Activated T-cell treated with anti-CD3 and anti-CD28 coated beads for 48 hours (primary cell): Measurements from ENCODE around the gene PLBD1.

Source experiments
- DNase-seq: peaks from one replicate; pipeline ENCODE4 v3.0.0-alpha.2; 2020; ENCODE audit warnings: low read depth

Gene PLBD1

DNA sequence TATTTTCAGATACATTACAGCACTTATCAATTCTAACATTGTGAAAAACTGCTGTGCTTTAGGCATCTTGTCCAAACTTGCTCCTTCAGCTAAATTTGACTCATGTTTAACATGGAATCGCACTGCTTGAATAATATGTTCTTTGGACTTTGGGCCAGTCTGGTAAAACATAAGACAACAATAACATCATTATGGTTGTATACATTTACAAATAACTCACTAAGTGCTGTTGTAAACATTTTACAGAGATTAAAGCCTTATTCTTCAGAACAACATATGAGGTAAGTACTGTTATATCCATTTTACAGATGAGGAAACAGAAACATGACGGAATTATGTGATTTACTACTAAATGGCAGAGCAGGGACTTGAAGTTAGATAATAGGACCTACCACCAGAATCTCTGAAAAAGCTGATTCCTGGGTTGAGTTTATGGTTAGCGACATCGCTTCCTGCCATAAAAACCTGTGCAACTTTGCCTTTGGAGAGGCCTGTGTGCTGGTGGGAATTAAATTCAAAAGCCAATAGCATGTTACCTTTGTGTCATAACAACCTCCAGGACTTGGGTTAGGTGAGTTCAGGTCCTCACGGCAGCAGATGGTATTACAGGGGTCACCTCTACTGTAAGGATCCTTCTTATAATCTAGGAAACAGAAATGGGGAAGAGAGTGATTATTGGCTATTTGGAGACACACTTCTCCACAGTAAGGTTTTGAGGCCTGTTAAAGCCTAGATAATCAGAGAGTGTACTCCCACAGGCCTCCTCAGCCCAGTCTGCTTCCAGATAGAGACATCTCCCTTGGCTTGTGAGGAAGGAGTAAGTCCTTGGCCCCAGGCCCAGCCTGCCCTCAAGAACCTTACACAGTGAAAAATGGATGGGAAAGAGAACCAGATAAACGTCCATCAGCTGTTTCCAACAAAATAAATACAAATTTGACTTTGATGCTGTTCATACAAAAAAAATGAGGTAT lies 61.8 kb downstream of the PLBD1 start:
- no peak for DNase-seq

DNA sequence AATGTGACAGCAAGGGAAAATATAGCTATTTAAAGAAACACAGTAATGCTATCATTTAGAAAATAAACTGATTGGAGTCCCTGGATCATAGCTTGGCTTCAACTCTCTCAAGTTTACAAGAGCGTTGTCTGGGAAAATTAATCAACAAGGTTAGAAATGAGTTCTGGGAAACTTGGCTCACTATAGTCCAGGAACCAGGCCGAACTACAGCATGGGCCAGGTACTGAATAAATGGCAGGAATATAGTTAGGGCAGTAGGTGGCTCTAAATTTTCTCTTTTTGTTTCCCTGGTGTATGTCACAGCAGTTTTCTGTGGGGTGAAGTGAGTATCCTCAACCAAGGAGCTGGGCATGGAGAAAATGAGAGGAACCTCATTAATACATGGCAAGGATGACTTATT lies 72.4 kb downstream of the PLBD1 start:
- no peak for DNase-seq

DNA sequence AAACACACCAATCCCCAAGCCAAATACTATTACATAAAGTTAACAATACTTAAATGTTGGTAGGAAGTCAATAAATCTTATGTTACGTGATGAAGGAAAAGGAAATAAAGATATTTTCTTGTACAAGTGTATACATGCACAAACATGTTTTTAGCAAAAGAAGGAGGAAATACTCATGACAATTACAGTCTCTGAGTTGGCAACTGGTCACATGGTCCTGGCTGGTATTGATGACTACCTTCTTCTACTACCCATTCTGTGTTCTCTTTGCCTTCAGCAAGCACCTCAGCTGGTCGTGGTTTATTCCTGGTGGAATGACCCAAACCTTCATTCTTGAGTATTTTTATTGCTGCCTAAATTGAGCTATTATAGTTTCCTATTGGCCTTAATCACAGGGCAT lies 84.8 kb downstream of the PLBD1 start:
- no peak for DNase-seq

GRCh38 chr12:14482361-14482760 lies 85.3 kb downstream of the PLBD1 start:
- no peak for DNase-seq

DNA sequence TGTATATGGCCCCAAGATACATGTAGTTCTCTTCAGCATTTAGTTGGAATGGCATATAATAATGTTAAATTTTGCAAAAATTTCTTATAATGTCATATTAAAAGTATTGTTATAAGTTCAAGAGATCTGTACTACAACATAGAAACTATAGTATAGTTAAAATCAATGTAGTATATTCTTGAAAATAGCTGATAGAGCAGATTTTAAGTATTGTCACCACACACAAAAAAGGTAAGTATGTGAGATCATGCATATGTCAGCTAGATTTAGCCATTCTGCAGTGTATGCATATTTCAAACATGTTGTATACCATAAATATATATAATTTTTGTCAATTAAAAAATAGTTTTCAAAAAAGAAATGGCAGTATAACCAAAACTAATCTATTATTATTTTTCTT lies 86.5 kb downstream of the PLBD1 start:
- no peak for DNase-seq

DNA sequence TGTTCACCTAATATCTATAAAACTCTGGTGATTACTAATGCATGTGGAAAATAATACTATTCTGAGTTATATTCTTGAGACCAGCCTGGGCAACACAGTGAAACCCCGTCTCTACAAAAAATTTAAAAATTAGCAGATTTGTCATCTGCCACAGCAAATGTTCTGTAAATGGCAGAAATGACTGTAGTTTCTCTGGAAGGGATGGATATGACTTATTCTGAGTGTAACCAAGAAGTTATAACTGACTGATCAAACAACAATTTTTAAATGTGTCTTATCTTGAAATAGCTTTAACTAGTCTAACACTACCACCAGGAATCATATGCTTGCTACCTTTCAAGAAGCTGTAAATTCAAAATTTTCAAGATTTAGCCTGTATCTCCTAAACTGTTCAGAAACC lies 88.7 kb downstream of the PLBD1 start:
- DNase-seq: no peak

DNA sequence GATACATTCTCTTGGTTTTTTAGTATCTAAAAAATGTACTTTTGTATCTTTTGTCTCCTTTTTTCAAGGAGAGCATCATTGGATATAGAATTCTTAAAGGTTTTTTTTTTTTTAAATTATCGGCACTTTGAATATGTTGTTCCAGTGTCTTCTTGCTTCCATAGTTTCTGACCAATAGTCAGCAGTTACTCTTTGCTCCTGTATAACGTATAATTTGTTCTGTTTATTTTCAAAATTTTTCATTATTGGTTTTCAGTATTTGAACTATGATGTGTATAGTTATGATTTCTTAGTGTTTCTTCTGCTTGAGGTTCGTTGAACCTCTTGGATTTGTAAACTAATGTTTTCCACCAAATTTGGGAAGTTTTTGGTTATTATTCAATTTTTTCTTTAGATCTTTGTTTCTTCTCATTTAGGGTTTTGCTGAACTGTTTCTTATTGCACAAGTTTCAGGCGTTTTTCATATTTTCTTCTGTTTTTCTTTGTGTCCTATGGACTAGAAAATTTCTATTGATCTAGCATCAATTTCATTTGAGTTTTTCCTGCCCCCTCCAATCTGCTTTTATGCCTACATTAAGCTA lies 93.9 kb downstream of the PLBD1 start:
- no peak for DNase-seq

DNA sequence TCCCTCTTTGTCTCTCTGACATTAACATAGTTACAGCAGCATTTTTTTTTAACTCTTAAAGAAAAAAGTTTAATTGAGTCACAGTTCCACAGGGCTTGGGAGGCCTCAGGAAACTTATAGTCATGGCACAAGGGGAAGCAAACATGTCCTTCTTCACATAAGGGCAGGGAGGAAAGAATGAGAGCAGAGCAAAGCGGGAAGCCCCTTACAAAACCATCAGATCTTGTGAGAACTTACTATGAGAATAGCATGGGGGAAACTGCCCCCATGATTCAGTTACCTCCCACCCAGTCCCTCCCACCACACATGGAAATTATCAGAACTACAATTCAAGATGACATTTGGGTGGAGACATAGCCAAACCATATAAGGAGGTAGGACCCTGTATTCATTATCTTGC lies 96.2 kb downstream of the PLBD1 start:
- DNase-seq: no peak

- DNase-seq: no peak
These were observed 107.4 kb downstream of the PLBD1 start for GRCh38 chr12:14460212-14460841.

- no peak for DNase-seq
These were observed 113.4 kb downstream of the PLBD1 start for GRCh38 chr12:14454098-14454907.
